Right renal pelvis (tissue), 4 donors: ENCODE measurements around the gene CS. TPM values are rescaled to one million over a fixed set of nuclear protein-coding genes. Genes with fewer than 3 reads are reported as not detected.
"Not testable (repeated sequence)": the region's sequence is repeated elsewhere in the genome, so short reads cannot be mapped to it uniquely, and the experiment has no call there.

ENCODE experiments used
- DNase-seq, 4 donors: peaks; one replicate each; pipeline ENCODE4 v3.0.0-alpha.2; 2013; ENCODE audit warnings: low read depth in 4 of 4, low spot score in 3 of 4, missing footprints in 1 of 4
- polyA plus RNA-seq, 4 donors: library from polyadenylated mRNA; unstranded; fragments of 120-200 nt; gene quantifications; one replicate each; pipeline ENCODE4 v1.2.1, GENCODE V29; 2013; ENCODE audit not compliant: insufficient read length in 4 of 4

Gene CS
- polyA plus RNA-seq, 4 donors: 185 to 206 (median 202) TPM

GRCh38 chr12:56321610-56322009, 21.5 kb upstream of the CS start:
- not testable (repeated sequence) for DNase-seq

GRCh38 chr12:56321027-56321426, 20.9 kb upstream of the CS start:
- no peak for DNase-seq

DNA sequence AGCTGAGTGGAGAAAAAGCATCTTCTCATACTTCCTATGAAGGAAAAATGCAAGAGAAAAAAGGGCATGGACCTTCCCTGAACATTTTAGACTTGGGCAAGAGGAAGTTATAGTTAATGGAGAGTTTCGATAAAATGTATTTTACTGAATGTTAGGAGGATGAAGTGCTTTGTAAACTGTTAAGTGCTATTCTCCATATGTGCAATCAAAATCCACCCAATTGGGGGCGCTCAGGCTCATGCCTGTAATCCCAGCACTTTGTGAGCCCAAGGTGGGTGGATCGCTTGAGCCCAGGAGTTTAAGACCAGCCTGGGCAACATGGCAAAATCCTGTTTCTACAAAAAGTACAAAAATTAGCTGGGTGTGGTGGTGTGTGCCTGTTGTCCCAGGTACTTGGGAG, 17.5 kb upstream of the CS start:
- no peak for DNase-seq

DNA sequence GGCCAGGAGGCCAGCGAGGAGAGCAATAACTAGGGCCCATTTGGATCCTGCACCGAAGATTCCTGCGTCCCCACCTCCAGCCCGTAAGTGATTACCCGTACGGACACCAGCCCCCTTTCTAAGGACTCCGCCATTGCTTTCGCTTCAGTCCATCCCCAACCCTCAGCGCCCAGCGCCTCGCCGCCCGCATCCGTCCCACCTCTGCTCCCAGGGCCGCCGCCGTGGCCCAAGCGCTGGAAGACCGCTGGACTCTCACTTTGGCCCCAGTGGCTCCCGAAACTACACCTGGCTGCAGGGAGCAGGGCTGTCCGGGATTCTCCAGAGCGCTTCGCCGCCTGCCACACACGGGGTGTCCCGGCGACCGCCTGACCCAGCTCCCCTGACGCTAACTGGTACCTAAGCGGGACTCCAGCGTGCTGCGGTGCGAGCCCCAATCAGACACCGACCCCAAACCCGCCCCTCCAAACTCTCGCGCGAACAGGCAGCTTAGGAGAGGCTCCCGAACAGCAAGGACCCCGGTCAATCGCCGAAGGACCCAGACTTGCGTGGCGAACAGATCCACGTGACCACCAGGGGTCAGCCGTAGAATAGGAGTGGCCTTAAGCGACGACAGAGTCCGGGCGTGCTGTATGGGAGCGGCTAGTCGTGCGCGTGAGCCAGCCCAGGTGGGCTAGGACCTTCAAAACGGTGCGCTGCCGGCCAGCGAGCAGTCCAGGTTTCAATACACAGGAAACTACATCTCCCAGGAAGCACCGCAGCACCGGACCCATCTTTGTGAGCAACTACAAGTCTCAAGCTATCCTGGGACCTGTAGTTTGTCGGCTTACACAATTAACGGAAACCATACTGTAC, 15.7 kb upstream of the CS start, which contains the start of gene CNPY2:
Gene CNPY2, minus strand, starts transcription at position 367 of the 852 bp plus-strand sequence. CDS start 771 bp downstream, outside the sequence.
- peak; percentile 91 to 97 (median 94) for DNase-seq

DNA sequence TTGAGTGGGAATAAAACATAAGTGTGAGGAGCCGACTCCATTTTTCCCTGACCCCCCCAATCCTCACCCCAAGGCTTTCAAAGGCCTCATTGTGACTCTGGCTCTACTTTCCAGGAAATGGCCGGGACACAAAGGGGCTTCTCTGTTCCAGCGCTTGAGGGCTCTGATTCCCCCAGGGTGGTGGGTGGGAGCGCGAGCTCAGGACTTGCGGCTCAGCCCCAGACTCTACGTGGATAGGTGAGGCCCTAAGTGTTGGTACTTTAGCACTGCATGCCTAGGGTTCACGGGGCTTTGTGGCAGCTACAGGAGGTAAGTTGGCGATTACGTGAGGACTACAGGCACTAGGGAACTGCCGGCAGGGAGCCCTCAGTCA, 15.1 kb upstream of the CS start:
- no peak for DNase-seq

DNA sequence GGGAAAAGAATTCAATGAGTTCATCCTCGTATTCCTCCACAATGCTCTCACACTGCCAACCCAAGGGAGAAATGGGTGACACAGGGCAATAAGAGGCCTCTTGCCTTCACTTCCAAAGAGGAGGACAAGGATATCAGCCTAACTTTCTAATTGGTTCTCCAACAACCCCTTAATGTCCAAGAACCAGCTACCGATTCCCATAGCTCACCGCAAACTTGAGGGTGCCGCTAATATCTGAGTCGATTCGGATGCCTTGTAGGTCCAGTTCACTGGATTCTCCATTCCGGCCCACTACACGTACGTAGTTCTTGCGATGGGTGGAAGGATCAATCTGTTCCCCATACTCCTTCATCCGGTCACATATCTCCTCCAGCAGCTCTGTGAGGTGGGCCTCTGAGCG, 10.9 kb upstream of the CS start:
- DNase-seq: no peak

DNA sequence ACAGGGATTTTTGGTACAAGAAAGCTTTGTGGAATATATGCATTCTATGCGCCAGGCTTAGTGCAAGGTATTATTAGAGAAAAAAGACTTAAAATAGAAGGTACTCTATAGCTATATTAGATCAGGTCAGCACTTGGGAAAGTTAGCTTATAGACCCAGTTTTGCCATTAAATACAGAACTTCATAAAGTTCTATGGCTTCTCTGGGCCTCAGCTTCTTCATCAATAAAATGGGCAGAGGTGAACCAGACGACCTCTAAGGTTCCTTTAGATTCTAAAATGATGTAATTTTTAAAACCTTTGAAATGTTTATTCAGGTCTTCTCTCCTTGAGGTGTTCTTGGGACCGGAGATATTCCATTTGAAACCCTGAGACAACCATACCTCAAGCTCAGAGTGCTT, 8.6 kb upstream of the CS start:
- DNase-seq: no peak

DNA sequence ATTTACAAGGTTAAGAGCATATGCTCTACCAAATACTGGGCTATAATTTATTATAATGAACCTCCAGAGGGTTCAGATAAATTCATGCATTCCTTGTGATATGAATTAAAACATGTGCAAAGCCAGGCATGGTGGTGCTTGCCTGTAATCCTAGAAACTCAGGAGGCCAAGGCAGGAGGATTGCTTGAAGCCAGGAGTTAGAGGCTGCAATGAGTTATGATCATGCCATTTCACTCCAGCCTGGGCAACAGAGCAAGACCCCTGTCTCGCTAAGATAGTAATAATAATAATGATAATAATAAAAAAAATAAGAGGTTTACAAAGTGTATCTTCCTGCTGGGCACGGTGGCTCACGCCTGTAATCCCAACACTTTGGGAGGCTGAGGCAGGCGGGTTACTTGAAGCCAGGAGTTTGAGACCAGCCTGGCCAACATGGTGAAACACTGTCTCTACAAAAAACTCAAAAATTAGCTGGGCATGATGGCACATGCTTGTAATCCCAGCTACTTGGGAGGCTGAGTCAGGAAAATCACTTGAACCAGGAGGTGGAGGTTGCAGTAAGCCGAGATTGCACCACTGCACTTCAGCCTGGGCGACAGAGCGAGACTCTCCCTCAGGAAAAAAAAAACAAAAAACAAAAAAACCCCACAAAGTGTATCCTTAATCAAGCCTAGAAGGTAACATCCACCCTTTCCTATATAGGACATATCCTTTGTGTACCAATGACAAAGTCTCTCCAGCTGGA, 7.3 kb upstream of the CS start:
- no peak for DNase-seq

DNA sequence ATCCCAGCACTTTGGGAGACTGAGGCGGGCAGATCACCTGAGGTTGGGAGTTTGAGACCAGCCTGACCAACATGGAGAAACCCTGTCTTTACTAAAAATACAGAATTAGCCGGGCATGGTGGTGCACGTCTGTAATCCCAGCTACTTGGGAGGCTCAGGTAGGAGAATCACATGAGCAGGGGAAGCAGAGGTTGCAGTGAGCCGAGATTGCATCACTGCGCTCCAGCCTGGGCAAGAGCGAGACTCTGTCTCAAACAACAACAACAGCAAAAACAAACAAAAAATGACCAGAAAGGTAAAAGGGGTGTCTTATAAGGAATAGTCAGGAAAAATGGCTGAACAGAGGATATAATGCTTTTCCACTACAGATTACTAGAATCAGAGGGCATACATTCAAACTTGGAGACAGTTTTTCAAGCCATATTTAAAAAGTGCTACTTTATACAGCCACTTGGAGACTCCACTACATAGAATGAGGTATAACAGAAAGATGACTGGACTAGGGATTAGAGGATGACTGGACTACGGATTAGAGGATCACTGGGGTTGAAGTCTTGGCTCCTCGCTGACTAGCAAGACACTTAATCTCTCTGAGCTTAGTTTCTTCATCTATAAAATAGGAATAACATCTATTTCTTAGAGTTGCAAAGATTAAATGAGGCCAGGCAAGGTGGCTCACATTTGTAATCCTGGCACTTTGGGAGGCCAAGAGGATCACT, 4.9 kb upstream of the CS start:
- DNase-seq: no peak

GRCh38 chr12:56304276-56304675, 4.1 kb upstream of the CS start:
- DNase-seq: no peak

DNA sequence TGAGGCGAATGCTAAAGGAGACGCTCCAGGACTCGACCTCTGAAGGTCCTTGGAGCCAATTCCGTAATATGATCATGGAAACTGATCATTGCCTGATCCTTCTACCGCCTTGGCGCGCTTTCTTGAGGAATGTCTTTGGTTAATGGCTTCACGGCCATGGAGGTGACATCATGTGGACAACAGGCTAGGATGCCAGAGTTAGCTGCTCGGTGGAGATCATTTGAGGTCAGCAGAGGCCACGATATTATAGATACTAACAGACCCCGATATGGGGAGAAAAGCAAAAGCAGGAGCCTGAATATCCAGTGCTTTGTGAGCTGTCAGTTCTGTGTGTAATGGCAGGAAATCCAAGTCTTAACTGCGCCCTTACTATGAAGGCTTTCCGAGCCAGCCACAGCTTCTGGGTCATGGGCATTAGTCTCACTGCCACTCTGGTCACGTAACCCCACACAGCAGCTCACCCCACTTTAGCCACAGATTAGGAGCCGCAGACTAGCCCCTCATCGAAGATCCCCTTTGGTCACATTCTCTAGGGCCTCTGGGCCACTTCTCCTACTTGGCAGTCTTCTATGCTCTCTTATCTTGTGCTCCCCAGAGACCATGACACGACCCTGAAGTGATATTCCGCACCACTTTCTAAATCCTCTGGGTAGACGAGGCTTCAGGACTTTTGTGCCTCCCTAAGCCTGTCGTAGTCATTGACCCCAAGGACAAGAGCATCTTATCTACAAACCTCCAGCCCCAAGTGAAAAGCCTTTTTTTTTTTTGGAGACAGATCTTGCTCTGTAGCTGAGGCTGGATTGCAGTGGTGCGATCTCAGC, 724 bp upstream of the CS start:
- no peak for DNase-seq

GRCh38 chr12:56299308-56299852, 750 bp downstream of the CS start:
- DNase-seq: no peak

DNA sequence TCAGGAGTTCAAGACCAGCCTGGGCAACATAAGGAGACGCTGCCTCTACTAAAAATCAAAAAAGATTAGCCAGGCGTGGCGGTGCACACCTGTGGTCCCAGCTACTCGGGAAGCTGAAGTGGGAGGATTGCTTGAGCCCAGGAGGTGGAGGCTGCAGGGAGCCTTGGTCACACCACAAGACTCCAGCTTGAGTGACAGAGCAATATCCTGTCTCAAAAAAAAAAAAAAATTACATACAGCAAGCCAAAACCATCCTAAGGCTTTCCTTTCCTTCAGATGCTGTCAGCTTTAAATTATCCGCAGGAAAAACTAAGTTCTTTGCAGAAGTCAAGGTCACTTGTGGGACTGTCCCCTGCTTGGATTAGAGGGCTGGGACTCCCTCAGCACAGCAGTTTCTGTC, 1.3 kb downstream of the CS start:
- DNase-seq: no peak

DNA sequence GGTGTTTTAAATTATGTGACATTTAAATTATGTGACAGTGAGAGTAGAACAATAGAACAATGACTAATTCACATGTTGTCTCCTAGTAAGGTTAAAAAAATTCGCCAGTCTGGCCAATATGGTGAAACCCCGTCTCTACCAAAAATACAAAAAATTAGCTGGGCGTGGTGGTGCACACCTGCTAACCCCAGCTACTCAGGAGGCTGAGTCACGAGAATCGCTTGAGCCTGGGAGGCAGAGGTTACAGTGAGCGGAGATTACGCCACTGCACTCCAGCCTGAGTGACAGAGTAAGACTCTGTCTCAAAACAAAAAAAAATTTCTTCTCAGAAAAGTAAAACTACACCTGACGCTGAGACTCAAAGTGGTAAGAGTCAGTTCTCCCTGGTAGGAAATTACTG, 2.7 kb downstream of the CS start:
- DNase-seq: no peak

- no peak for DNase-seq
Observed at GRCh38 chr12:56296295-56296694, 3.8 kb downstream of the CS start.

DNA sequence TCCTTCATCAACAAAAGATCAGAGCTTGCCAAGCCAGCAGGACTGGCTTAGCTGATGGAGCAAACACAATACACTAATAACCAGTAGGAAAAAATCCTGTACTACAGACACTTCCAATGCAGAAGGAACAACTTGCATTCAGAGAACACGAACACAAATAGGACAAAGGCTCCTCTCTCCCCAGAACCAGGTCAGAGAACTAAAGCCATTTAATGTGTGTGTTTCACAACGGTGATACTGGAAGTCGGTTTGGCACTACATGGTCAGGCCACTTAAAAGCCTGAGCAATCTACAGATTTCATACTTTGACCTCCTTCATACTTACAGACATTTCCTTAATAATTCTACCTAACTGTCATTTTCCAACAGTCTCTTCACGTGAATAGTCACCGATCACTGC, 6.3 kb downstream of the CS start:
- DNase-seq: no peak

DNA sequence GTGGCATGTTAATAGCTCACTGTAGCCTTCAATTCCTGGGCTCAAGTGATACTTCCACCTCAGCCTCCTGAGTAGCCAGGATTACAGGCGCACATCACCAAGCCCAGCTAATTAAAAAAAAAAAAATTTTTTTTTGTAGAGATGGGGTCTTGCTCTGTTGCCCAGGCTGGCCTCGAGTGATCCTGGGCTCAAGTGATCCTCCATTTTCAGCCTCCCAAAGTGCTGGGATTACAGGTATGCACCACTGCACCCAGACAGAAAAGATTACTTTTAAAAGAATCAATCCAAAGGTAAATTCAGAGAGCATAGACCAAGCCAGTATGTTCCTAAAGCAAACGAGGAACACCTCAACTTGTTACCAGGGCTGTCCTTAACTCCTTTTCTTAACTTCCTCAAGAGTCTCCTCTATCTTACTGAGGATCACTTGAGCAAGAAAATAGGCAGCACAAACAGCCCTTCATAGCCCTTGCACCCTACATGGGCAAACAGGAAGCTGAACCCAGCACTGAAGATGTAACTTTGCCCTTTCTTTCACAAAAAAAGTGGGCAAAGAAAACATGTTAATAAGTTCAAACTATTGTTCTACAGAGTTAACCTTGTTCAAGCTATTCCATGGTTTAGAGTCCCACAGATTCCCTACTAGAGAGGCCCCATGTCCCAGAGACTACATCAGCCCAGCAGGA, 11.3 kb downstream of the CS start:
- DNase-seq: no peak

DNA sequence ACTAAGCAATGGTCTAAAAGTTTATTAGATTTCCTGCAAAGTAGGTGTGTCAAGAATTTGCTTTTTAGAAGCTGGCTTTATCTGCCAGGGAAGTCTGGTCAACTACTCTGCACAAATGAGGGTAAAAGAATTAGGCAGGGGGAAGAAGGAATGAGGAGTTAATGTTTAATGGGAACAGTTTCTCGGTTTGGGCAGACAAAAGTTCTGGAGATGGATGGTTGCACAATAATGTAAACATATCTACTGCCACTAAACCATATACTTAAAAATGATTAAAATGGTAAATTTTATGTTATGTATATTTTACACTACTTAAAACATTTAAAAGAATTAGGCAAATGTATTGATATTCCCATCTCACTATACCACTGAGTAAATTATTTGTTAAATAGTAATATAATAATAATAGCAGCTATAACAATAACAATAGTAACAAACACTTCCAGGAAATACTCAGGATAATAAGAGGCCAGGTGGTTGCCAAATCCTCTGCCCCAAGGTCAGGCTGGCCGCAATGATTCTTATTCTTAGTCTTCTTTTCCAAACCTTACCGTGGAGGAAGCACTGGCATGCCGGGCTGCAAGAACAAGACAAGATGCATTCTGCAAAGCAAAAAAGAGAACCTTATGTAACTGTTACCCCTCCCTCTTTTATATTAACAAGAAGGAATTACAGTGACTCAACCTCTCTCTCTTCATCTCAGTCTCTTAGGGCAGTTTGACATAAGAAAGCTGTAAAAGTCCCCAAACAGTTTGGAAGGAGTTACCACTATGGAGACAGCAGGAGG, 13.9 kb downstream of the CS start:
- DNase-seq: no peak

- DNase-seq: not testable (repeated sequence)
Observed at GRCh38 chr12:56284263-56284662, 15.9 kb downstream of the CS start.
